HCT116 (cell line): Measurements from ENCODE around the gene CALML6. TPM values are rescaled to one million over a fixed set of nuclear protein-coding genes. Genes with fewer than 3 reads are reported as not detected.

ENCODE experiments used
- ATAC-seq: fragments of 200-7000 bp; cut with Tn5 transposase; 2 replicates; pipeline ENCODE4 v1.9.1; 2020; ENCODE audit warnings: mild to moderate bottlenecking, moderate library complexity
- BruUV-seq: library from RNA; stranded (reverse); fragments of 400-500 nt; replicated peaks from 2 replicates; lab custom pipeline; 2021; lab: Mats Ljungman, UMichigan
- CTCF ChIA-PET: fragments of 300-600 bp; sonication (Branson Sonifier 250); formaldehyde crosslinking; loops from one replicate; lab custom pipeline; 2021; ENCODE audit warnings: antibody characterized with exemption; lab: Charles Lee
- POLR2A ChIA-PET: fragments of 300-600, 350-600 bp; sonication (Branson Sonifier 250); formaldehyde crosslinking; loops from one replicate; lab custom pipeline; 2021; ENCODE audit warnings: antibody characterized with exemption; lab: Charles Lee
- RAD21 ChIA-PET, 2 experiments: fragments of 300-600 bp; sonication (Branson Sonifier 250); formaldehyde crosslinking; loops; one replicate each; lab custom pipeline; 2023; ENCODE audit warnings: low total read pairs in 2 of 2; ENCODE audit not compliant: uncharacterized antibody in 2 of 2, unreplicated experiment in 2 of 2, low non-redundant PET in 1 of 2; lab: Charles Lee
- DNase-seq: peaks from one replicate; pipeline ENCODE4 v3.0.0-alpha.2; 2010; ENCODE audit warnings: low read depth, low spot score
- H2AFZ ChIP-seq: fragments of 200-600 bp; shearing (Covaris generic), sonication (generic); 2 replicates; pipeline ENCODE4 v1.6.1; 2017; ENCODE audit warnings: low read depth, mixed run types, mixed read lengths, antibody characterized with exemption, low read length; ENCODE audit not compliant: poor library complexity, severe bottlenecking
- H3K27ac ChIP-seq: 2 replicates; pipeline ENCODE4 v1.5.1; 2012; ENCODE audit warnings: low read depth, low read length
- H3K27me3 ChIP-seq: fragments of 200-600 bp; sonication (generic); 2 replicates; pipeline ENCODE4 v1.6.1; 2016; ENCODE audit warnings: mixed run types, low read length, mixed read lengths; ENCODE audit not compliant: insufficient read depth
- H3K36me3 ChIP-seq, 2 experiments: fragments of 200-500 bp in 1 of 2; fragments of 200-600 bp in 1 of 2; sonication (Bioruptor generic) in 1 of 2; sonication (generic) in 1 of 2; 2 replicates each; pipeline versions ENCODE4 v1.5.1 to v1.6.1; 2014 to 2016; ENCODE audit warnings: low read length in 2 of 2, inconsistent platforms in 1 of 2, mixed read lengths in 1 of 2, mixed run types in 1 of 2; ENCODE audit not compliant: insufficient read depth in 2 of 2, control insufficient read depth in 1 of 2
- H3K4me1 ChIP-seq, 2 experiments: fragments of 200-600 bp in 1 of 2; sonication (generic) in 1 of 2; 2 replicates each; pipeline versions ENCODE4 v1.5.1 to v1.6.1; 2012 to 2017; ENCODE audit warnings: low read length in 2 of 2, inconsistent platforms in 1 of 2, mild to moderate bottlenecking in 1 of 2, mixed read lengths in 1 of 2, mixed run types in 1 of 2, moderate library complexity in 1 of 2; ENCODE audit not compliant: insufficient read depth in 2 of 2, control insufficient read depth in 1 of 2
- H3K4me2 ChIP-seq: fragments of 200-600 bp; sonication (generic); 2 replicates; pipeline ENCODE4 v1.6.1; 2017; ENCODE audit warnings: mixed run types, low read length, mixed read lengths
- H3K4me3 ChIP-seq, 2 experiments: fragments of 200-600 bp in 1 of 2; sonication (generic) in 1 of 2; replicated peaks in 1 of 2; 2 replicates each; pipeline ENCODE4 v1.5.1; 2011 to 2016; ENCODE audit warnings: low read length in 2 of 2, control low read depth in 1 of 2, low read depth in 1 of 2, mild to moderate bottlenecking in 1 of 2, mixed read lengths in 1 of 2, mixed run types in 1 of 2
- H3K79me2 ChIP-seq: fragments of 200-600 bp; sonication (generic); 2 replicates; pipeline ENCODE4 v1.6.1; 2017; ENCODE audit warnings: mild to moderate bottlenecking, mixed run types, low read length, moderate library complexity, mixed read lengths; ENCODE audit not compliant: insufficient read depth
- H3K9ac ChIP-seq: fragments of 200-600 bp; sonication (generic); 2 replicates; pipeline ENCODE4 v1.6.1; 2016; ENCODE audit warnings: low read length, mixed read lengths
- H3K9me2 ChIP-seq: fragments of 200-600 bp; sonication (generic), shearing (Covaris generic); 2 replicates; pipeline ENCODE4 v1.6.1; 2017; ENCODE audit warnings: mixed run types, mild to moderate bottlenecking, moderate library complexity; ENCODE audit not compliant: insufficient read depth
- H3K9me3 ChIP-seq, 2 experiments: fragments of 200-500 bp in 1 of 2; fragments of 200-600 bp in 1 of 2; sonication (Bioruptor generic) in 1 of 2; sonication (generic) in 1 of 2; 2 replicates each; pipeline ENCODE4 v1.6.1; 2014 to 2017; ENCODE audit warnings: low read length in 2 of 2, mixed read lengths in 2 of 2, inconsistent platforms in 1 of 2, low read depth in 1 of 2, mild to moderate bottlenecking in 1 of 2, mixed run types in 1 of 2, moderate library complexity in 1 of 2; ENCODE audit not compliant: control insufficient read depth in 1 of 2, insufficient read depth in 1 of 2
- H4K20me1 ChIP-seq: fragments of 200-600 bp; sonication (generic), shearing (Covaris generic); 2 replicates; pipeline ENCODE4 v1.6.1; 2017; ENCODE audit warnings: mixed run types, mild to moderate bottlenecking, moderate library complexity; ENCODE audit not compliant: insufficient read depth
- EGR1 ChIP-seq: IDR thresholded peaks from 2 replicates; pipeline ENCODE4 v1.6.1; 2012; ENCODE audit warnings: low read depth
- EZH2phosphoT487 ChIP-seq: fragments of 200-600 bp; IDR thresholded peaks from 2 replicates; pipeline ENCODE4 v1.6.1; 2018; ENCODE audit warnings: antibody characterized with exemption, borderline replicate concordance
- FOSL1 ChIP-seq: IDR thresholded peaks from 2 replicates; pipeline ENCODE4 v1.6.1; 2012; ENCODE audit warnings: low read depth
- SIN3A ChIP-seq: IDR thresholded peaks from 2 replicates; pipeline ENCODE4 v1.6.1; 2012; ENCODE audit warnings: low read depth
- SRF ChIP-seq: IDR thresholded peaks from 2 replicates; pipeline ENCODE4 v1.6.1; 2012; ENCODE audit warnings: low read depth
- TCF7L2 ChIP-seq: IDR thresholded peaks from 2 replicates; pipeline ENCODE4 v1.7.0; 2011; ENCODE audit warnings: borderline replicate concordance, inconsistent platforms; ENCODE audit not compliant: insufficient read depth, insufficient read length; ENCODE audit errors: extremely low read depth
- ZFX ChIP-seq: fragments of 450-650 bp; IDR thresholded peaks from 2 replicates; pipeline ENCODE4 v1.6.1; 2017
- intact Hi-C: fragments of 100-400 bp; cut with micrococcal nuclease; formaldehyde crosslinking; loops from 2 replicates; pipeline ENCODE4 v1.10.0; 2022
- total RNA-seq: library from RNA; stranded (reverse); gene quantifications from one replicate; pipeline ENCODE4 v1.2.1, GENCODE V29; 2021; ENCODE audit not compliant: unreplicated experiment
- TF ChIP-seq, protein P1 (sequence below): IDR thresholded peaks from 2 replicates; pipeline ENCODE4 v1.6.1; 2012; ENCODE audit warnings: low read depth
- TF ChIP-seq, protein P2 (sequence below): IDR thresholded peaks from 2 replicates; pipeline ENCODE4 v1.6.1; 2012

CALML6 gene
- total RNA-seq, 1 experiment from 2014 or later, result 2.3 TPM

- Histone ChIP-seq H4K20me1 (no peaks in the 10 kb centered on the region), H3K4me2 (no peak overlapping the region), H3K9me3 (no peaks in the 10 kb centered on the region), H2AFZ (no peak overlapping the region), H3K9me2 (no peaks in the 10 kb centered on the region), H3K9ac (no peak overlapping the region), H3K79me2 (no peaks in the 10 kb centered on the region), H3K4me3 (no peak overlapping the region), H3K27ac (peak overlapping the region; percentile 87), H3K4me1 (peaks cover 19 to 36% of the 10 kb centered on the region in 2 experiments), H3K36me3 (no peaks in the 10 kb centered on the region), H3K27me3 (no peaks in the 10 kb centered on the region)
- BruUV-seq, result no TSS peak
- CTCF ChIA-PET, result interaction anchor here (1.4 to 3.0 kb wide), 5 partner anchors 12 to 142 kb away, joined by 5 to 31 read pairs (median 8); no protein-coding TSS in a partner anchor
- ATAC-seq, result no peak
- POLR2A ChIA-PET, result interaction anchor here (1.1 kb wide), 1 partner anchor 138 kb away, joined by 4 read pairs; no protein-coding TSS in a partner anchor
- RAD21 ChIA-PET, result no interaction called here
- intact Hi-C loops, result loop anchor here (5.0 kb wide), 1 partner anchor 140 kb away; no protein-coding TSS in a partner anchor
- TF ChIP-seq, protein P1, sequence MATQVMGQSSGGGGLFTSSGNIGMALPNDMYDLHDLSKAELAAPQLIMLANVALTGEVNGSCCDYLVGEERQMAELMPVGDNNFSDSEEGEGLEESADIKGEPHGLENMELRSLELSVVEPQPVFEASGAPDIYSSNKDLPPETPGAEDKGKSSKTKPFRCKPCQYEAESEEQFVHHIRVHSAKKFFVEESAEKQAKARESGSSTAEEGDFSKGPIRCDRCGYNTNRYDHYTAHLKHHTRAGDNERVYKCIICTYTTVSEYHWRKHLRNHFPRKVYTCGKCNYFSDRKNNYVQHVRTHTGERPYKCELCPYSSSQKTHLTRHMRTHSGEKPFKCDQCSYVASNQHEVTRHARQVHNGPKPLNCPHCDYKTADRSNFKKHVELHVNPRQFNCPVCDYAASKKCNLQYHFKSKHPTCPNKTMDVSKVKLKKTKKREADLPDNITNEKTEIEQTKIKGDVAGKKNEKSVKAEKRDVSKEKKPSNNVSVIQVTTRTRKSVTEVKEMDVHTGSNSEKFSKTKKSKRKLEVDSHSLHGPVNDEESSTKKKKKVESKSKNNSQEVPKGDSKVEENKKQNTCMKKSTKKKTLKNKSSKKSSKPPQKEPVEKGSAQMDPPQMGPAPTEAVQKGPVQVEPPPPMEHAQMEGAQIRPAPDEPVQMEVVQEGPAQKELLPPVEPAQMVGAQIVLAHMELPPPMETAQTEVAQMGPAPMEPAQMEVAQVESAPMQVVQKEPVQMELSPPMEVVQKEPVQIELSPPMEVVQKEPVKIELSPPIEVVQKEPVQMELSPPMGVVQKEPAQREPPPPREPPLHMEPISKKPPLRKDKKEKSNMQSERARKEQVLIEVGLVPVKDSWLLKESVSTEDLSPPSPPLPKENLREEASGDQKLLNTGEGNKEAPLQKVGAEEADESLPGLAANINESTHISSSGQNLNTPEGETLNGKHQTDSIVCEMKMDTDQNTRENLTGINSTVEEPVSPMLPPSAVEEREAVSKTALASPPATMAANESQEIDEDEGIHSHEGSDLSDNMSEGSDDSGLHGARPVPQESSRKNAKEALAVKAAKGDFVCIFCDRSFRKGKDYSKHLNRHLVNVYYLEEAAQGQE, result no peak
- TF ChIP-seq EZH2phosphoT487 (no peak), SIN3A (no peak), TCF7L2 (peak; percentile 44), SRF (no peak), EGR1 (no peak), ZFX (no peak), FOSL1 (no peak)
- TF ChIP-seq, protein P2, sequence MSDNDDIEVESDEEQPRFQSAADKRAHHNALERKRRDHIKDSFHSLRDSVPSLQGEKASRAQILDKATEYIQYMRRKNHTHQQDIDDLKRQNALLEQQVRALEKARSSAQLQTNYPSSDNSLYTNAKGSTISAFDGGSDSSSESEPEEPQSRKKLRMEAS, result peak; percentile 79; the same call in 1 of the 2 replicates
- DNase-seq, result peak; percentile 13
Observed at GRCh38 chr1:1907098-1907736, 7.8 kb upstream of the CALML6 start.
